ENCODE results near the gene COG5.

The COG5 gene

DNA sequence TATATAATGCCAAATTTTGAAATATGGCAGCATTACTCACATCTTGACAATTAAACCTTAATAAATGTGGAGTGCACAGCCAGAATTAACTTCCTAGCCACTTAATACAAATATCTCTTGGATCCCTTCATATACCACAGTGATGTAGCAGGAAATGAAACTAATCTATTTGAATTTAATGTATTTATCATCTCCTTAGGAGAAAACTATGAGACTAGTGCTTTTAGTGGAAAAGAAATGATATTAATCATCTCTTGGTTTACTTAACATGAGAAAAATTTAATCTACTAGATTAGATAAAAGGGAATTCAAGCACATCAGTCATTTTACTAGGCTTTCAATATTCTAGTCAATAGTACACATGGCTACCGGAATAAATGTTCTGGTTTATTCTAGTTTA, 149.5 kb downstream of the COG5 start:
- no peak overlapping the region for H3K4me3 ChIP-seq (ENCODE audit: low read depth, low read length)
- TF ChIP-seq, protein P1, sequence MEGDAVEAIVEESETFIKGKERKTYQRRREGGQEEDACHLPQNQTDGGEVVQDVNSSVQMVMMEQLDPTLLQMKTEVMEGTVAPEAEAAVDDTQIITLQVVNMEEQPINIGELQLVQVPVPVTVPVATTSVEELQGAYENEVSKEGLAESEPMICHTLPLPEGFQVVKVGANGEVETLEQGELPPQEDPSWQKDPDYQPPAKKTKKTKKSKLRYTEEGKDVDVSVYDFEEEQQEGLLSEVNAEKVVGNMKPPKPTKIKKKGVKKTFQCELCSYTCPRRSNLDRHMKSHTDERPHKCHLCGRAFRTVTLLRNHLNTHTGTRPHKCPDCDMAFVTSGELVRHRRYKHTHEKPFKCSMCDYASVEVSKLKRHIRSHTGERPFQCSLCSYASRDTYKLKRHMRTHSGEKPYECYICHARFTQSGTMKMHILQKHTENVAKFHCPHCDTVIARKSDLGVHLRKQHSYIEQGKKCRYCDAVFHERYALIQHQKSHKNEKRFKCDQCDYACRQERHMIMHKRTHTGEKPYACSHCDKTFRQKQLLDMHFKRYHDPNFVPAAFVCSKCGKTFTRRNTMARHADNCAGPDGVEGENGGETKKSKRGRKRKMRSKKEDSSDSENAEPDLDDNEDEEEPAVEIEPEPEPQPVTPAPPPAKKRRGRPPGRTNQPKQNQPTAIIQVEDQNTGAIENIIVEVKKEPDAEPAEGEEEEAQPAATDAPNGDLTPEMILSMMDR (IDR thresholded peaks at IDR 0.05; ENCODE audit: control insufficient read depth, extremely low read depth, insufficient read depth) = no peak

GRCh38 chr7:107408349-107408748, 155.4 kb downstream of the COG5 start:
- TF ChIP-seq, protein P1 (IDR thresholded peaks at IDR 0.05; ENCODE audit: control insufficient read depth, extremely low read depth, insufficient read depth) = no peak
- H3K4me3 ChIP-seq (ENCODE audit: low read depth, low read length) = no peak overlapping the region
- no peak for DNase-seq (ENCODE audit: low read depth)

More for the DNA sequence above, 149.5 kb downstream of the COG5 start:
- DNase-seq (ENCODE audit: low read depth) = no peak

GRCh38 chr7:107405559-107405958, 158.2 kb downstream of the COG5 start:
- TF ChIP-seq, protein P1 (IDR thresholded peaks at IDR 0.05; ENCODE audit: control insufficient read depth, extremely low read depth, insufficient read depth) = no peak
- no peak overlapping the region for H3K4me3 ChIP-seq (ENCODE audit: low read depth, low read length)
- DNase-seq (ENCODE audit: low read depth) = no peak

GRCh38 chr7:107404740-107405537, 158.8 kb downstream of the COG5 start:
- no peak for DNase-seq (ENCODE audit: low read depth)
- H3K4me3 ChIP-seq (ENCODE audit: low read depth, low read length) = no peak overlapping the region
- TF ChIP-seq, protein P1 (IDR thresholded peaks at IDR 0.05; ENCODE audit: control insufficient read depth, extremely low read depth, insufficient read depth) = no peak

- TF ChIP-seq, protein P1 (IDR thresholded peaks at IDR 0.05; ENCODE audit: control insufficient read depth, extremely low read depth, insufficient read depth) = no peak
- no peak for DNase-seq (ENCODE audit: low read depth)
- H3K4me3 ChIP-seq (ENCODE audit: low read depth, low read length) = no peak overlapping the region
These were observed 165.6 kb downstream of the COG5 start for GRCh38 chr7:107398161-107398560.

DNA sequence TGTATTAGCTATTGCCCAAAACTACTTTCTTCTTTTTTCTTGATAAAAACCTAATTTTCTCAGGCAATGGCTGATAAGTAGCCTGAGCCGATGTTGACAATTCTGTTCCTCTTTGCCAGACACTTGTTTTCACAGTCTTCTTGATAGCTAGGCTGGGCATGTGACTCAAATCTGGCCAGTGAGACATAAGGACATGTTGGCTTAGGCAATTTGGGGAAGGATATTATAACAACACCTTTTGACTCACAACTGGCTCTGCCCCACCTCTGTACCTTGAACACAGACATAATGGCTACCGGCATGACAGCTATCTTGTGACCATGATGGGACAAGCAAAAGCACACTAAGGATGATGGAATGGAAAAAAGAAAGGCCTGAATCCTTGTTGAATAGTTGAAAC, 166.7 kb downstream of the COG5 start:
- TF ChIP-seq, protein P1 (IDR thresholded peaks at IDR 0.05; ENCODE audit: control insufficient read depth, extremely low read depth, insufficient read depth) = no peak
- DNase-seq (ENCODE audit: low read depth) = no peak
- H3K4me3 ChIP-seq (ENCODE audit: low read depth, low read length) = no peak overlapping the region

DNA sequence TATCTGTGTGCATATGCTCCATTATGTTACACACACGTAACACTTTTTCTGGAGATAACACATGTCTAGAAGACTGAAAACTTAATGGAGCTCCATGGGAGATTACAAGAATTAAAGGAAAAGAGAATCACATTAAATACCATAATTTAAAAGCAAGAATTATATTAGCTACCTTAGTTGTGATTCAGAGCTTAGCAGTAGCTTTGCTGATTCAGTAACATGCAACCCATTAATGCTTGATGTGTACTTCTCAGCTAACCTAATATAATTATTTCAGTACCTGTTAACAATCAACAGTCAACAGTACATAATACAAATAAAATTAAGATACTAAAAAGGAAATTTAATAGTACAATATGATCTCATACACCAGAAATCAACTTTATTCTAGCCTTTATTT, 167.6 kb downstream of the COG5 start:
- no peak overlapping the region for H3K4me3 ChIP-seq (ENCODE audit: low read depth, low read length)
- TF ChIP-seq, protein P1 (IDR thresholded peaks at IDR 0.05; ENCODE audit: control insufficient read depth, extremely low read depth, insufficient read depth) = no peak
- no peak for DNase-seq (ENCODE audit: low read depth)
